ES-I3 (cell line): ENCODE results near the gene NCAM1.

Experiments
- H3K36me3 ChIP-seq: 2 replicates; pipeline ENCODE4 v1.6.1; 2013; ENCODE audit warnings: mild to moderate bottlenecking, low read length, control low read depth, moderate library complexity; ENCODE audit not compliant: insufficient read depth
- H3K4me1 ChIP-seq: 2 replicates; pipeline ENCODE4 v1.6.1; 2013; ENCODE audit warnings: mild to moderate bottlenecking, control low read depth, low read length; ENCODE audit not compliant: insufficient read depth
- H3K9ac ChIP-seq: 2 replicates; pipeline ENCODE4 v1.6.1; 2013; ENCODE audit warnings: low read depth, mild to moderate bottlenecking, low read length, moderate library complexity
- H3K9me3 ChIP-seq: 2 replicates; pipeline ENCODE4 v1.6.1; 2013; ENCODE audit warnings: mild to moderate bottlenecking, low read length, moderate library complexity; ENCODE audit not compliant: control insufficient read depth, insufficient read depth

NCAM1 gene

DNA sequence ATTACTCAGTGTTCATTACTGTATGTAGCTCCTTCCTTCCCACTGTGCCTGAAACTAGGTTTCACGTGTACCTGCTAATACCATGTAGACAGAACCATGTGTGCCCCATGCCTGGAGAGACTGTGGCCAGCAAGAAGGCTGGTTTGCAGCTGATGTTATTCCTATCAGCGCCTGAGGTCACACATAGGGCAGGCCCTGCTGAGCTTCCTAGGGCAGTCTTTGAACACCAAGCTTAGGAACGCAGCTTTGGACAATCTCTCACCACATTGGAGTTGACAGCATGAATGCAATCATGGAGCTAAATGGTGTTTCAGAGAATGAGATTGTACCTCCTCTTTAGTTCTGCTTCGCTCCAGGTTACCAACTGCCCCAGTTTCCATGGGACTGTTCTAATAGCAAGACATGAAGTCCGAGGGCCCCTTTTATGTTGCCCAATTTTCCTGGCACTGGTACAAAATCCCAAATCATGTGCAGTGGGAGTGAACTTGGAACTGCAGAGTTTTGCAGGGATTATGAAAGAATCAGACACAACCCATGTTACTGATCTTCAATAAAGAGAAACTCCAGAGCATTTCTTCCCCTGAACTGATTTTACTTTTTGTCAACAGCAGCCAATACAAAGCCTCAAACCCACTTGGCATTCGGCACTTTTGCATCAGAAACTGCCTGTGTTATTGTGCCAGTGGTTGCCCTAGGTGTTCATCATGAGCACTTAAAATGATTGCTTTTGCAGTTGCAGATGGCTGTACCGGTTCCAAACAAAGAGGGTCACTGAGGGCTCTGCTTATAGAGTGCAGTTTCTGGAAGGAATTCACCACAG, 199.0 kb downstream of the NCAM1 start:
- Histone ChIP-seq H3K9ac (no peak overlapping the region), H3K36me3 (no peaks in the 10 kb centered on the region), H3K9me3 (no peaks in the 10 kb centered on the region), H3K4me1 (no peaks in the 10 kb centered on the region)

GRCh38 chr11:113160808-113161124, 199.5 kb downstream of the NCAM1 start:
- no peaks in the 10 kb centered on the region for H3K9me3 ChIP-seq

GRCh38 chr11:113161711-113162591, 200.7 kb downstream of the NCAM1 start:
- Histone ChIP-seq H3K36me3 (no peaks in the 10 kb centered on the region), H3K4me1 (no peaks in the 10 kb centered on the region), H3K9me3 (no peaks in the 10 kb centered on the region), H3K9ac (no peak overlapping the region)

More at GRCh38 chr11:113160808-113161124, 199.5 kb downstream of the NCAM1 start:
- no peaks in the 10 kb centered on the region for H3K4me1 ChIP-seq
- H3K9ac ChIP-seq = no peak overlapping the region
- no peaks in the 10 kb centered on the region for H3K36me3 ChIP-seq

DNA sequence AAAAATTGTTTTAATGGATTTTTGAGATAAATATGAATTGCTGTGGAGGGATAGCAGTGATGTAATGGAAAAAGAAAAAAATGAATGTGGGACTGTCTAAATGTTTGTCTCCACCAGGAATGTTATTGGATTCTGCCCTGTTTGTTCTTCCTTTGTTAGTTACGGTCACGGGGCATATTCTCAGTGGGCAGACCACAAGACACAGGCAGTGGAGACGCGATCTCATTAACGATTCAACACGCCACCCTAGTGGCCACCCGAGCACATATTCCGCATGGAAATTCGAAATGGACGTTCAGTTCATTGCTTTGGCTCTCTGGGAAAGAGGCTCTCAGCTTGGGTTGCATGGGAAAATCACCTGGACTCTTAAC, 201.4 kb downstream of the NCAM1 start:
- no peaks in the 10 kb centered on the region for H3K36me3 ChIP-seq
- H3K9ac ChIP-seq = no peak overlapping the region
- H3K4me1 ChIP-seq = no peaks in the 10 kb centered on the region
- H3K9me3 ChIP-seq = no peaks in the 10 kb centered on the region

GRCh38 chr11:113163291-113164030, 202.2 kb downstream of the NCAM1 start:
- Histone ChIP-seq H3K9ac (no peak overlapping the region), H3K9me3 (no peaks in the 10 kb centered on the region), H3K36me3 (no peaks in the 10 kb centered on the region), H3K4me1 (no peaks in the 10 kb centered on the region)

GRCh38 chr11:113166280-113166679, 205.1 kb downstream of the NCAM1 start:
- no peak overlapping the region for H3K9ac ChIP-seq
- H3K36me3 ChIP-seq = no peaks in the 10 kb centered on the region
- H3K9me3 ChIP-seq = no peaks in the 10 kb centered on the region
- H3K4me1 ChIP-seq = no peaks in the 10 kb centered on the region

DNA sequence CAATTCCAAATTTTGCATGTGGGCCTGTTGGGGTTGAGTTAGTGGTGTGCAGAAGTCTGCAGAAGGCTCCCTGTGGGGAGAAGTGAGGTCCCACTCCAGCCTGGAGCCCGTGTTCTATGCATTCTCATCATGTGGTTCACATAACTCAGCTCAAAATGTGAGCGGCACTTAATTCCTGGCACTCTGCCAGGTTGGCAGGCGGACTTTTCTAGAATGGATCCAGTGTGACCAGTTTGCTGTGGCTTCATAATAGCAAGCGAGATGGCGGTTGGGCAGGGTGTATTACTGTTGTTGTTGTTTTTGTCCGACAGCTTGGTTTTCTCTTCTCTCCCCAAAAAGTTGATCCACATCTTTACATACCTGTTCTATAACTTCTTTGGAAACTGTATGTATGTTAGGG, 206.4 kb downstream of the NCAM1 start:
- H3K4me1 ChIP-seq = no peaks in the 10 kb centered on the region
- no peaks in the 10 kb centered on the region for H3K9me3 ChIP-seq
- no peak overlapping the region for H3K9ac ChIP-seq
- H3K36me3 ChIP-seq = no peaks in the 10 kb centered on the region

DNA sequence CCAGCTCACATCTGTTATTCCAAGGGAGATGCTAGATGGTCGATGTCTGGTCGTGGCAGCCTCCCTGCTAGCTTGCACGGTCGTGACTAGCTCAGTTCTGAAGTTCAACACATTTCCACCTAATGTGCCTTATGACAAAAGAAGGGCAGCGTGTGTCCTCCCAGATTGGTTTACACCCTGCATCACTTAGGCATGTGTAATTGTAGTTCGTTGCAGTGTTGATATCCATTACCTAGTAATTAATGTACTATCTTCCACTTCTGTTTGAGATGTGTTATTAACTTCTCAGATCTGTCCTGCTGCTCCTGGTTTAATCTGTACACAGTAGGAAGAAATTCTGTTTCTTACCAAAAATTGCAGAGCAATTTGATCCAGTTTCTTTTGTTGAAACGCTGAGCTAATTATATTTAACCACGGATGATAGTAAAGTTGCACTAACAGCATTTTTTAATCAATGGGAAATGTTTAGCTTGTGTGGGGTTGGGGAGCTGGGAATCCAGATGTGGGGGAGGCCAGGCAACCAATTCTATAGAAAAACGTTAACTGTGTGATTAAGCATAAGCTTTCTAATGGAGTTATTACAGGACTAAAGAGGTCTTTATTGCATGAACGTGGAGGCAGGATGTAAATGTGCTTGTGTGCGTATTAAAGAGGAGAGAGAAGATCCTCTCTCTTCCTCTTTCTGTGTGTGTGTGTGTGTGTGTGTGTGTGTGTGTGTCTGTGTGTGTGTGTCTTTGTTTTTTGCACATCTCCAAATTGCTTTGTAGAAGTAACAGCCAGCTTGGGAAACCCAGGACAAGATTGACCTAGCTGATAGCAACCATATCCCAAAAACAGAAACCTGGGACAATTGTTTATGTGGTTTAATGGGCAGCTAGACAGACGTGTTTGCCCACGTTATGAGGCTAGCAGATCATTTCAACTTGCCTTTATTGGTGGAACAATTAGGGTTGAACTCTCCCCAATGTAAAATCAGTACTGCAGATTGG, 207.4 kb downstream of the NCAM1 start:
- Histone ChIP-seq H3K9ac (no peak overlapping the region), H3K36me3 (no peaks in the 10 kb centered on the region), H3K4me1 (no peaks in the 10 kb centered on the region), H3K9me3 (no peaks in the 10 kb centered on the region)

GRCh38 chr11:113172382-113172951, 211.2 kb downstream of the NCAM1 start:
- no peaks in the 10 kb centered on the region for H3K4me1 ChIP-seq
- H3K9me3 ChIP-seq = no peaks in the 10 kb centered on the region
- H3K9ac ChIP-seq = no peak overlapping the region
- no peaks in the 10 kb centered on the region for H3K36me3 ChIP-seq

DNA sequence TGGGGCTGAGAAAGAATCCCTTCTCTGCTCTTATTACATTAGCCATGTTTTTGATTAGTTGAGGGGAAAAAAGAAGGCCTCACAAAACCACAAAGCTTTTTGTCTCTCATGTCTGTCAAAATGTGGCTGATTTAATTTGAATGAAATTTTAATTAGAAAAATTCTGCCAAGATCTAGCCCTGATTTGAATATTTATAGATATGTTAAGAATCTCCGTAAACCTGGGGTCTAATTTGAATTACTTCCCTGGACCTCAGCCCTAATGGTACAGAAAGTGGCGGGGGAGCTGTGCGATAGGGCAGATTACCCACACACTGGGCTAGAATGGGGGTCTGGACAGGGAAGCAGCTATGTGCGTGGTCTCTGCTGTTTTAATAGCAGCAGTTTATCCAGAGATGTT, 211.9 kb downstream of the NCAM1 start:
- H3K4me1 ChIP-seq = no peaks in the 10 kb centered on the region
- no peaks in the 10 kb centered on the region for H3K36me3 ChIP-seq
- no peaks in the 10 kb centered on the region for H3K9me3 ChIP-seq
- H3K9ac ChIP-seq = no peak overlapping the region

DNA sequence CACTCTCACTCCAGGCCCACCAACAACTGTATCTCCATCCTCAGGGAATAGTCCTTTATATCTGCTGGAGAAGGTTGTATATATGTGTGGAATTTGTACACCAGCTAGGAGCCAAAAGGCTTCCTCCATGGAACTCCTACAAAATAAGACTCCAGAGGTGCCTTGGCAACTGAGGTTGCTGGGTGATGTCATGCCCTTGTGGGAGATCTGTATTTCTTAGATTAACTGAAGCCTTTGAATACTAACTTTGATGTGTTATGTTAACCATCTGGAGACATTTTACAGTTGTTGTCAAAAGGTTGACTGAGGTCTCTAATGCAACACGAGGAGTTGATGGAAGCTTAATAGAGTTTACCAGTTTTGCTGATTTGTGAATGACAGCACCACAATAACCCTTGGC, 213.7 kb downstream of the NCAM1 start:
- H3K4me1 ChIP-seq = peaks cover 9% of the 10 kb centered on the region; the same call in 1 of the 2 replicates

GRCh38 chr11:113176599-113177360, 215.6 kb downstream of the NCAM1 start:
- peaks cover 9% of the 10 kb centered on the region; the same call in 1 of the 2 replicates for H3K4me1 ChIP-seq
- H3K9ac ChIP-seq = no peak overlapping the region
- no peaks in the 10 kb centered on the region for H3K9me3 ChIP-seq
- no peaks in the 10 kb centered on the region for H3K36me3 ChIP-seq

More for the DNA sequence above, 213.7 kb downstream of the NCAM1 start:
- H3K9ac ChIP-seq = no peak overlapping the region
- H3K9me3 ChIP-seq = no peaks in the 10 kb centered on the region
- H3K36me3 ChIP-seq = no peaks in the 10 kb centered on the region

DNA sequence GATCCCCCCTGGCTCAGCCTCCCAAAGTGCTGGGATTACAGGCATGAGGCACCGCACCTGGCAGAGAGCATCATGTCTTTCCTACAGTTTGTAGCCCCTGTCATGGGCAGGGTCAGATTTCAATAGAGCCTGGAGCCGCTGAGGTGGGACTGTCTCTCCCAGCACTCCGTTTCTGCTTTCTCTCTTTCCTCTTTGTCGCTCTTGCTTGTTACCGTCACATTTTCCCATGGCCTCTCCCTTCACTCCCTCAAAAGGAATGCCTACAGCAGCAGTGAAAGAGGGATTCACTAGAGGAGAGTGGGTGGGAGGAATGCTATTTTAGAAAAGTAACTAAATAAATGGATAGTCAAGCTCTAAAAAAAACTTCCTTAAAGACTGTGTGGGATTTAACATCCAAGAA, 216.5 kb downstream of the NCAM1 start:
- H3K9me3 ChIP-seq = no peaks in the 10 kb centered on the region
- H3K36me3 ChIP-seq = no peaks in the 10 kb centered on the region
- peaks cover 9% of the 10 kb centered on the region; the same call in 1 of the 2 replicates for H3K4me1 ChIP-seq
- H3K9ac ChIP-seq = no peak overlapping the region
